ENCODE measurements around the gene STUM.

STUM gene

DNA sequence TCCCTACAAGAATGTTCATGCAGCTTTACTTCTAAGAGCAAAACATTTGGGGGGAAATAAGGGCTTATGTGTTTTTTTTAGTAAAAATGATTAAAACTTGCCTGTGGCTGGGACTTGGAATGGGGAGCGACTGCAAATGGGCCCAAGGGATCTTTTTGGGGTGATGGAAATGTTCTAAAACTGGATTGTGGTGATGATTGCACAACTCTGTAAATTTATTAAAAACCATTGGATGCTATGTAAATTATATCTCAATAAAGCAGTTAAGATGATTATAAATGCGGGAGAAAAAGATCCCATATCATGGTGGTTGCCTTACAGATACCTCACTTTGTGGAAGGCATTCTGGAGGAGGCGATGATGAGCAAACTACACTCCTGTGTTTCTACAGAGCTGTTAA is 30.2 kb upstream of the STUM start:
- Histone ChIP-seq H3K9me2 (replicated peaks; ENCODE audit: insufficient read depth, low read length) (no peaks in the 10 kb centered on the region), H3K4me1 (ENCODE audit: low read length) (no peaks in the 10 kb centered on the region), H3K4me2 (ENCODE audit: low read depth, low read length) (no peak overlapping the region), H3K9me3 (replicated peaks; ENCODE audit: insufficient read depth, low read length) (no peaks in the 10 kb centered on the region), H3K4me3 (ENCODE audit: low read length) (no peak overlapping the region), H3K79me2 (ENCODE audit: low read length) (no peaks in the 10 kb centered on the region), H3K27ac (ENCODE audit: low read length) (no peak overlapping the region), H4K20me1 (ENCODE audit: insufficient read depth, low read length) (no peaks in the 10 kb centered on the region), H3K36me3 (replicated peaks; ENCODE audit: insufficient read depth, low read length) (no peaks in the 10 kb centered on the region), H3F3A (ENCODE audit: insufficient read depth, low read length) (no peaks in the 10 kb centered on the region), H3K9ac (ENCODE audit: low read length) (no peak overlapping the region), H3K27me3 (replicated peaks; ENCODE audit: insufficient read depth, low read length) (no peaks in the 10 kb centered on the region), H2AFZ (ENCODE audit: low read length) (no peak overlapping the region)
- no peak for TF ChIP-seq EZH2phosphoT487 (IDR thresholded peaks at IDR 0.05; ENCODE audit: low read length)
- TF ChIP-seq, protein P1, sequence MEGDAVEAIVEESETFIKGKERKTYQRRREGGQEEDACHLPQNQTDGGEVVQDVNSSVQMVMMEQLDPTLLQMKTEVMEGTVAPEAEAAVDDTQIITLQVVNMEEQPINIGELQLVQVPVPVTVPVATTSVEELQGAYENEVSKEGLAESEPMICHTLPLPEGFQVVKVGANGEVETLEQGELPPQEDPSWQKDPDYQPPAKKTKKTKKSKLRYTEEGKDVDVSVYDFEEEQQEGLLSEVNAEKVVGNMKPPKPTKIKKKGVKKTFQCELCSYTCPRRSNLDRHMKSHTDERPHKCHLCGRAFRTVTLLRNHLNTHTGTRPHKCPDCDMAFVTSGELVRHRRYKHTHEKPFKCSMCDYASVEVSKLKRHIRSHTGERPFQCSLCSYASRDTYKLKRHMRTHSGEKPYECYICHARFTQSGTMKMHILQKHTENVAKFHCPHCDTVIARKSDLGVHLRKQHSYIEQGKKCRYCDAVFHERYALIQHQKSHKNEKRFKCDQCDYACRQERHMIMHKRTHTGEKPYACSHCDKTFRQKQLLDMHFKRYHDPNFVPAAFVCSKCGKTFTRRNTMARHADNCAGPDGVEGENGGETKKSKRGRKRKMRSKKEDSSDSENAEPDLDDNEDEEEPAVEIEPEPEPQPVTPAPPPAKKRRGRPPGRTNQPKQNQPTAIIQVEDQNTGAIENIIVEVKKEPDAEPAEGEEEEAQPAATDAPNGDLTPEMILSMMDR (IDR thresholded peaks at IDR 0.05; ENCODE audit: low read length): no peak
- no peak for TF ChIP-seq EZH2 (optimal IDR thresholded peaks at IDR 0.05; ENCODE audit: low read depth, low read length)
- DNase-seq: no peak

DNA sequence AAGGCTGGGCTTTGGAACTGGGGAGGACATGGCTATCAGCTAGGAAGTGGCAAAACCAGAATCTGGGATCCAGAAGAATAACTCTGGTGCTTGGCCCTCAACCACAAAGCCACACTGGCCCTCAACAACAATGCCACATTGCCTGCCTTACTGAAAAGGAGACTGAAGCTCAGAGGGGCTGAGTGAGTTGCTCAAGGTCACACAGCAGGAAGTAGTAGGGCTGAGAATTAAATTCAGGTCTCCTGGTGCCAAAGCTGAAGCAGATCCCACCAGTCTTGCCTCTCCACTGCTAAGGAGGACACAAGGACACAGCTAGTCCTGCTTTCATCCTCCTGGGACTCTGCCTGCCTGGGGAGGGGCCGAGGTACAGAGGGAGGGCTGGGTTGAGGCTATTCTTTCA is 29.4 kb upstream of the STUM start:
- H3F3A ChIP-seq (ENCODE audit: insufficient read depth, low read length): no peaks in the 10 kb centered on the region
- H3K9me2 ChIP-seq (replicated peaks; ENCODE audit: insufficient read depth, low read length): no peaks in the 10 kb centered on the region
- DNase-seq: no peak
- no peak overlapping the region for H3K27ac ChIP-seq (ENCODE audit: low read length)
- no peaks in the 10 kb centered on the region for H3K27me3 ChIP-seq (replicated peaks; ENCODE audit: insufficient read depth, low read length)
- H3K9me3 ChIP-seq (replicated peaks; ENCODE audit: insufficient read depth, low read length): no peaks in the 10 kb centered on the region
- no peaks in the 10 kb centered on the region for H3K79me2 ChIP-seq (ENCODE audit: low read length)
- TF ChIP-seq EZH2phosphoT487 (IDR thresholded peaks at IDR 0.05; ENCODE audit: low read length) (no peak), EZH2 (optimal IDR thresholded peaks at IDR 0.05; ENCODE audit: low read depth, low read length) (no peak)
- TF ChIP-seq, protein P1 (IDR thresholded peaks at IDR 0.05; ENCODE audit: low read length): no peak
- no peaks in the 10 kb centered on the region for H3K36me3 ChIP-seq (replicated peaks; ENCODE audit: insufficient read depth, low read length)
- no peaks in the 10 kb centered on the region for H3K4me1 ChIP-seq (ENCODE audit: low read length)
- H3K4me3 ChIP-seq (ENCODE audit: low read length): no peak overlapping the region
- H2AFZ ChIP-seq (ENCODE audit: low read length): no peak overlapping the region
- H3K4me2 ChIP-seq (ENCODE audit: low read depth, low read length): no peak overlapping the region
- H3K9ac ChIP-seq (ENCODE audit: low read length): no peak overlapping the region
- no peaks in the 10 kb centered on the region for H4K20me1 ChIP-seq (ENCODE audit: insufficient read depth, low read length)

DNA sequence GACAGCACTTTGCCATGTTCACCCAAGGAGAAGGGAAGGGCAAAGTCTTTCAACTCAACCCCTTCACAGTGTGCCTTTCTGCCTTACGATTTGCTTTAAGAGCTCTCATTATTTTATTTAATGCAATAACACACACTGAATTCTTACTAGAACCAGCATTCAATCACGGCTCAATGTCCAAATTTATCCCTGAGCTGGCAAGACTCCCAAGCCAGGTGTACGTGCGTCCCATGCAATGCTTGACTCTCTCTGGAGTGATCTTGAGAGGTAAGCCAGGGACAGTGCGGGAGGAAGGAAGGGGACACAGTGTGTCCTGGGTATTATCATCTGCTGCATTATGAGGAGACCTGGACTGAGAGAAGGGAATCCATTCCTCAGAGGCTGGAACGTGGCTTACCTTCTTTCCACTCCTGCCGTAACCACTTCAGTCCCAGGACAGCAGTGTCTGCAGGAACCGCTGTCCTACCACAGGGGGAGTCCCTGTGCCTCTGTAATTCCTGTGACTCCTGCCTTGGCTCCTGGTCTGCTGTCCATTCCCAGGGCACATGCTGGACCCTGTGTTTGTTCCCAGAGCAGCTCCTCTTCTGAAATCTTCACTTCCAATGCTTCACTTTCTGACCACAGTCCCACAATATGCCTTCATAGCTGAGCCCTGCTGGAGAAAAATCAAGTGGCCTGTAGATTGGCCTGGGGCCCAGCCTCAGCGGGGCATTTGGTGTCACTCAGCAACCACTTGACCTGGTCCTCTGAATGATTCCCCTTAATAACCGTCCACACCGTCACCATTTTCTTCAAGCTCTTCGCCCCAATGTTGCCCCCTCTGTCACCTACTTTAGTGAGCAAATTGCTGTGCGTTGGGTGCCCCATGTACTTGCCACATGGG is 28.6 kb upstream of the STUM start:
- Histone ChIP-seq H3K4me1 (ENCODE audit: low read length) (no peaks in the 10 kb centered on the region), H3K9me3 (replicated peaks; ENCODE audit: insufficient read depth, low read length) (no peaks in the 10 kb centered on the region), H3K36me3 (replicated peaks; ENCODE audit: insufficient read depth, low read length) (no peaks in the 10 kb centered on the region), H3K27ac (ENCODE audit: low read length) (no peak overlapping the region), H3K4me3 (ENCODE audit: low read length) (no peak overlapping the region), H3K79me2 (ENCODE audit: low read length) (no peaks in the 10 kb centered on the region), H3K9me2 (replicated peaks; ENCODE audit: insufficient read depth, low read length) (no peaks in the 10 kb centered on the region), H3K27me3 (replicated peaks; ENCODE audit: insufficient read depth, low read length) (no peaks in the 10 kb centered on the region), H3K4me2 (ENCODE audit: low read depth, low read length) (no peak overlapping the region), H4K20me1 (ENCODE audit: insufficient read depth, low read length) (no peaks in the 10 kb centered on the region), H2AFZ (ENCODE audit: low read length) (no peak overlapping the region), H3K9ac (ENCODE audit: low read length) (no peak overlapping the region), H3F3A (ENCODE audit: insufficient read depth, low read length) (no peaks in the 10 kb centered on the region)
- no peak for DNase-seq
- TF ChIP-seq EZH2phosphoT487 (IDR thresholded peaks at IDR 0.05; ENCODE audit: low read length): no peak
- TF ChIP-seq, protein P1 (IDR thresholded peaks at IDR 0.05; ENCODE audit: low read length): no peak
- no peak for TF ChIP-seq EZH2 (optimal IDR thresholded peaks at IDR 0.05; ENCODE audit: low read depth, low read length)
